Activated T-helper 2 cell treated with anti-CD3 and anti-CD28 coated beads, Interferon-gamma antibody, Interleukin-2, Interleukin-4, amounts not matched to agents 10 μg/mL and 5 μg/mL and 100 μg/mL, durations not matched to agents 14 hours and 24 hours and 36 hours (primary cell): Measurements from ENCODE around the gene ZNF766. TPM values are rescaled to one million over a fixed set of nuclear protein-coding genes. Genes with fewer than 3 reads are reported as not detected.
"Not testable (repeated sequence)": the region's sequence is repeated elsewhere in the genome, so short reads cannot be mapped to it uniquely, and the experiment has no call there.

Experiments used
- DNase-seq: peaks from one replicate; pipeline ENCODE4 v3.0.0; 2021; ENCODE audit warnings: low spot score
- H3K27ac Mint-ChIP-seq: one replicate; pipeline ENCODE4 v1.8.0; 2021; ENCODE audit warnings: mixed read lengths
- H3K27me3 Mint-ChIP-seq: one replicate; pipeline ENCODE4 v1.8.0; 2021; ENCODE audit warnings: low read depth, mixed read lengths
- H3K36me3 Mint-ChIP-seq: one replicate; pipeline ENCODE4 v1.8.0; 2021; ENCODE audit warnings: low read depth, mixed read lengths
- H3K4me1 Mint-ChIP-seq: one replicate; pipeline ENCODE4 v1.8.0; 2021; ENCODE audit warnings: low read depth, mixed read lengths
- H3K4me3 Mint-ChIP-seq: one replicate; pipeline ENCODE4 v1.8.0; 2021; ENCODE audit warnings: low read depth, mild to moderate bottlenecking, moderate library complexity, mixed read lengths
- H3K9me3 Mint-ChIP-seq: one replicate; pipeline ENCODE4 v1.8.0; 2021; ENCODE audit warnings: mixed read lengths
- intact Hi-C: fragments of 100-400 bp; cut with micrococcal nuclease; formaldehyde crosslinking; loops from one replicate; pipeline ENCODE4 v1.15.1; 2023
- total RNA-seq: library from RNA; stranded (reverse); gene quantifications from 2 replicates; pipeline ENCODE4 v1.2.3, GENCODE V29; 2022

ZNF766 gene
- total RNA-seq, 1 donor from 2014 or later: 18.2 TPM

- Mint-ChIP-seq H3K36me3 (no peaks in the 10 kb centered on the region), H3K9me3 (peaks cover 3% of the 10 kb centered on the region), H3K4me1 (no peaks in the 10 kb centered on the region), H3K27me3 (peaks cover 1% of the 10 kb centered on the region), H3K27ac (no peak overlapping the region), H3K4me3 (no peak overlapping the region)
- intact Hi-C loops: loop anchor here (1.0 to 5.0 kb wide), 2 partner anchors 98 to 460 kb away; partner anchors contain the start of gene ZNF616
- no peak for DNase-seq
Observed at GRCh38 chr19:52237197-52237596, 32.2 kb upstream of the ZNF766 start.

DNA sequence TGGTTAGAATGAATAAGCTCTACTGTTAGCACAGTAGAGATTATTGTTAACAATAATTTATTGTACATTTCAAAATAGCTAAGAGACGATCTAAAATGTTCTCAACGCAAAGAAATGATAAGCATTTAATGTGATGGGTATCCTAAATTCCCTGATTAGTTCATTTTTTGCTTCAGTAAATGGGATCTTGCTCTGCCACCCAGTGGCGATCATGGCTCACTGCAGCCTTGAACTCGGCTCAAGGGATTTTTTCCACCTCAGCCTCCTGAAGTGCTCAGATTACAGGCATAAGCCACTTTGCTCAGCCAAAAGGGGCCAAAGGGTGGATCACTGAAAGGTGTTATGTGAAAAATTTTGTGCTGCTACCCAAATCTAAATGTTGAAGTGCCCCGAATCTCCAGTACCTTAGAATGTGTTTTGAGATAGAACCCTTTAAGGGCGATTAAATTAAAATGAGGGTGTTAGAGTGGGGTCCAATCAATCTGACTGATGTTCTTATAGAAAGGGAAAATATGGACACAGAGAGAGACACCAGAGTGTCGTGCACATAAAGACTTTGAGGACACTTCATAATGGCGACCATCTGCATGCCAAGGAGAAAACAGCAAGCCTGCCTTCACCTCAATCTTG is 31.5 kb upstream of the ZNF766 start:
- Mint-ChIP-seq H3K4me1 (no peaks in the 10 kb centered on the region), H3K9me3 (peaks cover 3% of the 10 kb centered on the region), H3K27ac (no peak overlapping the region), H3K4me3 (no peak overlapping the region), H3K27me3 (peaks cover 1% of the 10 kb centered on the region), H3K36me3 (no peaks in the 10 kb centered on the region)
- DNase-seq: peak; percentile 43
- intact Hi-C loops: loop anchor here (1.0 to 5.0 kb wide), 2 partner anchors 99 to 461 kb away; partner anchors contain the start of gene ZNF616

DNA sequence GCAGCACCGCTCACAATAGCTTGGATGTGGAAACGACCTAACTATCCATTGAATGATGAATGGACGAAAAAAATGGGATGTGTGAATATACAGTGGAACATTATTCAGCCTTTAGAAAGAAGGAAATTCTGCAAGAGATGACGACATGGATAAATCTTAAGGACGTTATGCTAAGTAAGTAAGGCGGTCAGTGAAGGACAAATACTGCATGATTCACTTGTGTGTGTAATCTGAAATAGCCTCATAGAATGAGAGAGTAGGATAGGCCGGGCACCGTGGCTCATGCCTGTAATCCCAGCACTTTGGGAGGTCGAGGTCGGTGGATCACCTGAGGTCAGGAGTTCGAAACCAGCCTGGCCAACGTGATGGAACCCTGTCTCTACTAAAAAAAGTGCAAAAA is 25.4 kb upstream of the ZNF766 start:
- DNase-seq: no peak
- intact Hi-C loops: no loop called here
- Mint-ChIP-seq H3K9me3 (no peaks in the 10 kb centered on the region), H3K27me3 (no peaks in the 10 kb centered on the region), H3K4me3 (no peak overlapping the region), H3K4me1 (no peaks in the 10 kb centered on the region), H3K27ac (no peak overlapping the region), H3K36me3 (no peaks in the 10 kb centered on the region)

DNA sequence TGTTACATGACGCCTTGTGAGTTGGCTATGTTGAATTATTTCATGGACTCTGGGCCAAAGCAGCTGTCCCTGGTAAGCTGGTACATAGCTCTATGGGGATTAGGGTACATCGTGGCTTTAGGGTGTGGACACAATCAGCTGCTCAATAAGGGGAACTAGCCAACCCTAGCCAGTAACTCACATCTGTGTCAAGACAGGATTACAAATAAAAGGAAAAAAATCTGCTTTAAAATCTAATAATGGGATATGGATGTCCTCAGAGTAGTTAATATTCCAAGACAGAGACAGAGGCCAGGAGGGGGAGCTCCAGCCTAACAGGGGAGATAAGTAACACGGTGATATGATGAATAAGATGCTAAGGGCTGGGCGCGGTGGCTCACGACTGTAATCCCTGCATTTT is 21.1 kb upstream of the ZNF766 start:
- Mint-ChIP-seq H3K4me1 (no peaks in the 10 kb centered on the region), H3K36me3 (no peaks in the 10 kb centered on the region), H3K27me3 (no peaks in the 10 kb centered on the region), H3K27ac (no peak overlapping the region), H3K9me3 (peaks cover 13% of the 10 kb centered on the region), H3K4me3 (no peak overlapping the region)
- intact Hi-C loops: no loop called here
- DNase-seq: no peak

DNA sequence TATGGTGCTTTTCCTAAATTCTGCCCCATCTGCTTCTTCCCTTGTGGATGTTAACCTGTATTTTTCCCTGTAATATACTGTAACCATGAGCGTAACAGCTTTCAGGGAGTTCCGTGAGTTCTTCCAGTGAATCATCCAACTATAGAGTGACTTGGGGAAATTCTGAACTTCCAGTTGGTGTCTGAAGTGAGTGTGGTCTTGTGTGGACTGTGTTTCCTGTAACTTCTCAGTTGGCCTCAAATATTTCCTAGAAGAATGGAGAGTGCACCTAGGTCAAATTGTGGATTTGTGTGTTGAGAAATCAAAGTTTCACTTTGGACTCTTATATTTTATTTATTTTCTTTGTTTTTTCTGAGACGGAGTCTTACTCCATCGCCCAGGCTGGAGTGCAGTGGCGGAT is 11.0 kb upstream of the ZNF766 start:
- no peak overlapping the region for H3K4me3 Mint-ChIP-seq
- no peaks in the 10 kb centered on the region for H3K36me3 Mint-ChIP-seq
- H3K27ac Mint-ChIP-seq: no peak overlapping the region
- H3K27me3 Mint-ChIP-seq: no peaks in the 10 kb centered on the region
- H3K4me1 Mint-ChIP-seq: no peaks in the 10 kb centered on the region
- H3K9me3 Mint-ChIP-seq: peaks cover 38% of the 10 kb centered on the region
- intact Hi-C loops: no loop called here
- no peak for DNase-seq

GRCh38 chr19:52265556-52265955 is 3.8 kb upstream of the ZNF766 start:
- peaks cover 36% of the 10 kb centered on the region for H3K9me3 Mint-ChIP-seq
- not testable (repeated sequence) for DNase-seq, H3K27ac Mint-ChIP-seq, H3K4me1 Mint-ChIP-seq, H3K4me3 Mint-ChIP-seq, H3K27me3 Mint-ChIP-seq
- intact Hi-C loops: loop anchor here (10.0 kb wide), 1 partner anchor 469 kb away; the partner anchor contains the start of gene ZNF611
- peaks cover 11% of the 10 kb centered on the region for H3K36me3 Mint-ChIP-seq

GRCh38 chr19:52270266-52270885 is 989 bp downstream of the ZNF766 start:
- Mint-ChIP-seq H3K4me1 (peaks cover 11% of the 10 kb centered on the region), H3K9me3 (peaks cover 48% of the 10 kb centered on the region), H3K36me3 (peaks cover 56% of the 10 kb centered on the region), H3K4me3 (peak overlapping the region; percentile 98), H3K27me3 (no peaks in the 10 kb centered on the region), H3K27ac (peak overlapping the region; percentile 95)
- DNase-seq: no peak
- intact Hi-C loops: no loop called here

DNA sequence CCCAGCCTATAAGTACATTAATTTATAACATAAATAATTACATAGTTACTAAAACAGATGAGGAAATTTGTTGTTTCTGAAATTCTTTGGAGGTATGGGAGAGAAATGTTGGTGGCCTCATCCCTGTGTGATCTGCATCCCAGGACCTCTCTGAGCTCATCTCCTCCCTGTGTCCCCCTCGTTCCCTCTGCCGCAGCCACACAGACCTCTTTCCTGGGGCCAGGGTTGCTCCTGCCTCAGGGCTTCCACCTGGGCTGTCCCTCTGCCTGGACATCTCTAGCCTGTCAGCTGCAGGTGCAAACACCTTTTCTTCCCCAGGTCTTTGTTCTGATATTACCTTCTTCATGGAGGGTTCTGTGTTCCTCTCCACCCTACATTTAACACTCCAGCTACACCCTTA is 3.9 kb downstream of the ZNF766 start:
- H3K27ac Mint-ChIP-seq: no peak overlapping the region
- no peak for DNase-seq
- peaks cover 62% of the 10 kb centered on the region for H3K9me3 Mint-ChIP-seq
- peaks cover 83% of the 10 kb centered on the region for H3K36me3 Mint-ChIP-seq
- no peaks in the 10 kb centered on the region for H3K27me3 Mint-ChIP-seq
- no peak overlapping the region for H3K4me3 Mint-ChIP-seq
- peaks cover 13% of the 10 kb centered on the region for H3K4me1 Mint-ChIP-seq
- intact Hi-C loops: no loop called here

- peaks cover 89% of the 10 kb centered on the region for H3K36me3 Mint-ChIP-seq
- peaks cover 13% of the 10 kb centered on the region for H3K4me1 Mint-ChIP-seq
- H3K27ac Mint-ChIP-seq: no peak overlapping the region
- H3K4me3 Mint-ChIP-seq: no peak overlapping the region
- DNase-seq: no peak
- intact Hi-C loops: no loop called here
- H3K9me3 Mint-ChIP-seq: peaks cover 71% of the 10 kb centered on the region
- no peaks in the 10 kb centered on the region for H3K27me3 Mint-ChIP-seq
Observed at GRCh38 chr19:52274191-52274590, 4.8 kb downstream of the ZNF766 start.

DNA sequence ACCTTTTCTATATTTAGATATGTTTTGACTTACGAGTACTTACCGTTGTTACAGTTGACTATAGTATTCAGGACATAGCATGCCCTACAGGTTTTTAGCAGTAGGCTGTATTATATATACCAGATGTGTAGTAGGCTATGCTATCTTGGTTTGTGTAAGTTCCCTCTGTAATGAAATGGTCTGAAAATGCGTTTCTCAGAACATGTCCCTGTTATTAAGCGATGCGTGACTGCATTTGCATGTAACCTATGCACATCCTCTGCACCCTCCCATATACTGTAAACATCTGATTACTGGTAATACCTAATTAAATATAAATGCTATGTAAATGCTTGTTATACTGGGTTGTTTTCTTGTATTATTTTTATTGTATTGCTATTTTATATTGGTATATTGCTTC is 6.6 kb downstream of the ZNF766 start:
- Mint-ChIP-seq H3K27ac (no peak overlapping the region), H3K4me3 (no peak overlapping the region), H3K36me3 (peaks cover 88% of the 10 kb centered on the region), H3K9me3 (peaks cover 65% of the 10 kb centered on the region), H3K27me3 (no peaks in the 10 kb centered on the region), H3K4me1 (peaks cover 6% of the 10 kb centered on the region)
- intact Hi-C loops: no loop called here
- no peak for DNase-seq

GRCh38 chr19:52277471-52277870 is 8.1 kb downstream of the ZNF766 start:
- Mint-ChIP-seq H3K9me3 (peaks cover 69% of the 10 kb centered on the region), H3K27ac (no peak overlapping the region), H3K36me3 (peaks cover 90% of the 10 kb centered on the region), H3K27me3 (no peaks in the 10 kb centered on the region), H3K4me3 (no peak overlapping the region), H3K4me1 (peaks cover 4% of the 10 kb centered on the region)
- DNase-seq: no peak
- intact Hi-C loops: no loop called here

GRCh38 chr19:52286256-52286655 is 16.9 kb downstream of the ZNF766 start:
- no peak for DNase-seq
- Mint-ChIP-seq H3K27me3 (no peaks in the 10 kb centered on the region), H3K9me3 (peaks cover 70% of the 10 kb centered on the region), H3K27ac (no peak overlapping the region), H3K4me3 (no peak overlapping the region), H3K4me1 (no peaks in the 10 kb centered on the region), H3K36me3 (peaks cover 96% of the 10 kb centered on the region)
- intact Hi-C loops: no loop called here

- H3K27me3 Mint-ChIP-seq: no peaks in the 10 kb centered on the region
- no peak overlapping the region for H3K4me3 Mint-ChIP-seq
- H3K9me3 Mint-ChIP-seq: peaks cover 52% of the 10 kb centered on the region
- H3K27ac Mint-ChIP-seq: no peak overlapping the region
- intact Hi-C loops: no loop called here
- DNase-seq: no peak
- H3K36me3 Mint-ChIP-seq: peaks cover 72% of the 10 kb centered on the region
- peaks cover 3% of the 10 kb centered on the region for H3K4me1 Mint-ChIP-seq
Observed at GRCh38 chr19:52291781-52292180, 22.4 kb downstream of the ZNF766 start.
